ENCODE results near the gene KIFAP3.

DNA sequence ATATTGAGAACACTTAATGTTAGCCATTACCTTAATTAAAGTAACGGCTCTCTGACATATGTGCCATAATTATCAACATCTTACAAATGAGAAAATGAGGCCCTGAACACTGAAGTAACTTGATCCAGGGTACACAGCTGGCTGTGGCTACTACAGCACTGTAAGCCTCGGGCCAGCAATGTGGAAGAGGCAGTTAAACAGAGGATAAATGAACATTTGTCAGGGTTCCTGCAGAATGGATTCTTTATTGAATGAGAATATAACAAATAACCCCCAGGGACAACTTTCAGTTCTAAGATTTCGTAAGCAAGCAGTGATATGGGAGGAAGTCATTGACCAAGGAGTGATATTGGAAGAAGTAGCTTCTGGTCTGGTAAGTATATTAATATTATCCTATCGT is 110.3 kb downstream of the KIFAP3 start:
- no peak for TF ChIP-seq POLR2A (IDR thresholded peaks at IDR 0.05)
- TF ChIP-seq, protein P1, sequence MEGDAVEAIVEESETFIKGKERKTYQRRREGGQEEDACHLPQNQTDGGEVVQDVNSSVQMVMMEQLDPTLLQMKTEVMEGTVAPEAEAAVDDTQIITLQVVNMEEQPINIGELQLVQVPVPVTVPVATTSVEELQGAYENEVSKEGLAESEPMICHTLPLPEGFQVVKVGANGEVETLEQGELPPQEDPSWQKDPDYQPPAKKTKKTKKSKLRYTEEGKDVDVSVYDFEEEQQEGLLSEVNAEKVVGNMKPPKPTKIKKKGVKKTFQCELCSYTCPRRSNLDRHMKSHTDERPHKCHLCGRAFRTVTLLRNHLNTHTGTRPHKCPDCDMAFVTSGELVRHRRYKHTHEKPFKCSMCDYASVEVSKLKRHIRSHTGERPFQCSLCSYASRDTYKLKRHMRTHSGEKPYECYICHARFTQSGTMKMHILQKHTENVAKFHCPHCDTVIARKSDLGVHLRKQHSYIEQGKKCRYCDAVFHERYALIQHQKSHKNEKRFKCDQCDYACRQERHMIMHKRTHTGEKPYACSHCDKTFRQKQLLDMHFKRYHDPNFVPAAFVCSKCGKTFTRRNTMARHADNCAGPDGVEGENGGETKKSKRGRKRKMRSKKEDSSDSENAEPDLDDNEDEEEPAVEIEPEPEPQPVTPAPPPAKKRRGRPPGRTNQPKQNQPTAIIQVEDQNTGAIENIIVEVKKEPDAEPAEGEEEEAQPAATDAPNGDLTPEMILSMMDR (IDR thresholded peaks at IDR 0.05), result no peak

Data from adrenal gland (tissue), 5 donors.